ENCODE results near the gene SLCO2A1. TPM values are rescaled to one million over a fixed set of nuclear protein-coding genes. Genes with fewer than 3 reads are reported as not detected.

The SLCO2A1 gene
- total and polyA plus RNA-seq, 2 of the 4 experiments (the other 2 are of a cell fraction): under 0.01 to 1.5 TPM

GRCh38 chr3:133986311-133986710 lies 43.4 kb downstream of the SLCO2A1 start:
- dilution Hi-C loops (cut with HindIII; ENCODE audit: low sequenced_read_pairs, unreplicated experiment) (no loop called here), in situ Hi-C loops (cut with MboI; ENCODE audit: low sequenced_read_pairs) (no loop called here), intact Hi-C loops (cut with micrococcal nuclease) (no loop called here)
- no peaks in the 10 kb centered on the region for H4K20me1 ChIP-seq (ENCODE audit: insufficient read depth, low read length)
- no peaks in the 10 kb centered on the region for H3K9me3 ChIP-seq (ENCODE audit: control insufficient read depth, insufficient read depth, low read length)
- DNase-seq (no peak), ATAC-seq (ENCODE audit: low read depth) (no peak)
- no peak overlapping the region for H3K27ac ChIP-seq (ENCODE audit: insufficient read depth, low read length)
- H4K8ac ChIP-seq (ENCODE audit: low read depth in 2 of 2, low read length in 2 of 2): no peak overlapping the region
- H3K27me3 ChIP-seq (ENCODE audit: control insufficient read depth, insufficient read depth, low read length): no peaks in the 10 kb centered on the region; the same call in 1 of the 2 replicates
- H2AK5ac ChIP-seq (ENCODE audit: low read depth, low read length): no peak overlapping the region; the same call in 1 of the 2 replicates
- H3K14ac ChIP-seq (replicated peaks; ENCODE audit: low read depth, low read length): no peak overlapping the region
- no peak overlapping the region; the same call in 1 of the 2 replicates for H3K4ac ChIP-seq (ENCODE audit: low read depth, low read length)
- H3K4me1 ChIP-seq (ENCODE audit: control insufficient read depth, insufficient read depth, low read length): no peaks in the 10 kb centered on the region
- no peaks in the 10 kb centered on the region for H3K79me1 ChIP-seq (ENCODE audit: low read depth in 1 of 2, low read length in 2 of 2)
- H3K56ac ChIP-seq (ENCODE audit: extremely low read depth, insufficient read depth, low read length): no peak overlapping the region
- H3K9ac ChIP-seq (ENCODE audit: low read depth, low read length): no peak overlapping the region
- H2BK20ac ChIP-seq (ENCODE audit: low read depth, low read length): no peak overlapping the region
- no peak overlapping the region for H2AFZ ChIP-seq (replicated peaks; ENCODE audit: low read length, poor library complexity)
- WGBS, 2 experiments (ENCODE audit: extremely low coverage in 2 of 2, insufficient read length in 1 of 2): 40% methylated on average over 1 of the region's 6 CpGs; no CpG with 5 or more reads in 1 of the 2 experiments
- POLR2A ChIA-PET (ENCODE audit: unreplicated experiment): no interaction called here
- H2AK9ac ChIP-seq (replicated peaks; ENCODE audit: low read depth, low read length, poor library complexity): no peak overlapping the region
- H2BK15ac ChIP-seq (ENCODE audit: low read depth, low read length): no peak overlapping the region
- no peak overlapping the region for H4K91ac ChIP-seq (ENCODE audit: insufficient read depth, low read depth, low read length)
- no peak overlapping the region for H2BK5ac ChIP-seq (ENCODE audit: low read depth, low read length, poor library complexity, severe bottlenecking)
- CTCF ChIA-PET: no interaction called here
- H3K4me2 ChIP-seq (ENCODE audit: low read depth, low read length): no peak overlapping the region
- H2BK120ac ChIP-seq (ENCODE audit: low read depth, low read length): no peak overlapping the region
- no peak overlapping the region for H4K5ac ChIP-seq (ENCODE audit: low read depth, low read length)
- H3K36me3 ChIP-seq (ENCODE audit: control insufficient read depth, insufficient read depth, low read length): no peaks in the 10 kb centered on the region
- H3K4me3 ChIP-seq (ENCODE audit: insufficient read depth, low read depth, low read length): no peak overlapping the region
- H3K23ac ChIP-seq (ENCODE audit: low read depth, low read length): no peak overlapping the region
- no peak overlapping the region for H3K18ac ChIP-seq (ENCODE audit: low read depth, low read length)
- no peaks in the 10 kb centered on the region; the same call in 1 of the 2 replicates for H3K9me1 ChIP-seq (ENCODE audit: insufficient read depth, low read length)
- no peak for TF ChIP-seq CTCF (conservative IDR thresholded peaks at IDR 0.05; ENCODE audit: low read depth, low read length)
- TF ChIP-seq BHLHE40 (IDR thresholded peaks at IDR 0.05; ENCODE audit: low read depth, low read length): no peak
- no TSS peak for BruUV-seq (replicated peaks)
